HL-60 (cell line): ENCODE measurements around the gene CAB39L.

Experiments
- DNase-seq, 2 experiments: peaks; one replicate each; pipeline ENCODE4 v3.0.0-alpha.2; 2010 to 2020; ENCODE audit warnings: low read depth in 1 of 2, low spot score in 1 of 2
- H3K27ac ChIP-seq: fragments of 250-450 bp; sonication (Bioruptor Pico); replicated peaks from 2 replicates; pipeline ENCODE4 v1.5.1; 2020; ENCODE audit warnings: mild to moderate bottlenecking, moderate library complexity
- H3K27me3 ChIP-seq: fragments of 250-450 bp; sonication (Bioruptor Pico); 2 replicates; pipeline ENCODE4 v1.5.1; 2021; ENCODE audit warnings: mild to moderate bottlenecking, moderate library complexity; ENCODE audit not compliant: insufficient read depth, poor library complexity, severe bottlenecking
- H3K4me3 ChIP-seq: replicated peaks from 2 replicates; pipeline ENCODE4 v1.5.1; 2011; ENCODE audit warnings: mild to moderate bottlenecking, control low read depth, low read length; ENCODE audit not compliant: insufficient read depth
- GABPA ChIP-seq: IDR thresholded peaks from 2 replicates; pipeline ENCODE4 v1.6.1; 2012; ENCODE audit warnings: low read depth
- POLR2AphosphoS5 ChIP-seq: IDR thresholded peaks from 2 replicates; pipeline ENCODE4 v1.6.1; 2012; ENCODE audit warnings: low read depth
- SPI1 ChIP-seq: IDR thresholded peaks from 2 replicates; pipeline ENCODE4 v1.6.1; 2012; ENCODE audit warnings: low read depth, mild to moderate bottlenecking, borderline replicate concordance
- TF ChIP-seq, protein P1 (sequence below): IDR thresholded peaks from 2 replicates; pipeline ENCODE4 v1.6.1; 2012; ENCODE audit warnings: low read depth; ENCODE audit not compliant: insufficient replicate concordance
- TF ChIP-seq, protein P2 (sequence below): IDR thresholded peaks from one replicate; pipeline ENCODE4 v1.5.1; 2011; ENCODE audit warnings: low read length, control low read depth, inconsistent platforms; ENCODE audit not compliant: insufficient read depth

The CAB39L gene

DNA sequence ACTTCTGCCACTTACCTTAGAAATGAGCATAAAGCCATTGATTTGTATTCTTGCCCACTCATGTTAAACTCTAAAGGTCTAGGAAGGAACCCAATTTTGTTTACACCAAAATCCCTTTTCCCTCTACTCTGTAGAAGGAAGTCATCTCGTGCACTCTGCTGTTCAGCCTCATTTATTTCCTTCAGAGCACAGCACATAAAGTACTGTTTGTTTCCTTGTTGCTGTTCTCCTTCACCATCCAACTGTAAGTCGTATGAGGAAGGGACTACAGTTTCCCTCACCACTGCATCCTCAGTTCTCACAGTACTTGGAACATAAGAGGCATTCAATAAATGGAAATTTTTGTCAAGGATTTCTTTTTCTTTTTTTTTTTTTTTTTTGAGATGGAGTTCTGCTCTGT lies 171.6 kb downstream of the CAB39L start:
- Histone ChIP-seq H3K4me3 (no peak overlapping the region), H3K27me3 (no peaks in the 10 kb centered on the region), H3K27ac (no peak overlapping the region)
- no peak for DNase-seq
- TF ChIP-seq POLR2AphosphoS5 (no peak), SPI1 (no peak), GABPA (no peak)
- TF ChIP-seq, protein P1, sequence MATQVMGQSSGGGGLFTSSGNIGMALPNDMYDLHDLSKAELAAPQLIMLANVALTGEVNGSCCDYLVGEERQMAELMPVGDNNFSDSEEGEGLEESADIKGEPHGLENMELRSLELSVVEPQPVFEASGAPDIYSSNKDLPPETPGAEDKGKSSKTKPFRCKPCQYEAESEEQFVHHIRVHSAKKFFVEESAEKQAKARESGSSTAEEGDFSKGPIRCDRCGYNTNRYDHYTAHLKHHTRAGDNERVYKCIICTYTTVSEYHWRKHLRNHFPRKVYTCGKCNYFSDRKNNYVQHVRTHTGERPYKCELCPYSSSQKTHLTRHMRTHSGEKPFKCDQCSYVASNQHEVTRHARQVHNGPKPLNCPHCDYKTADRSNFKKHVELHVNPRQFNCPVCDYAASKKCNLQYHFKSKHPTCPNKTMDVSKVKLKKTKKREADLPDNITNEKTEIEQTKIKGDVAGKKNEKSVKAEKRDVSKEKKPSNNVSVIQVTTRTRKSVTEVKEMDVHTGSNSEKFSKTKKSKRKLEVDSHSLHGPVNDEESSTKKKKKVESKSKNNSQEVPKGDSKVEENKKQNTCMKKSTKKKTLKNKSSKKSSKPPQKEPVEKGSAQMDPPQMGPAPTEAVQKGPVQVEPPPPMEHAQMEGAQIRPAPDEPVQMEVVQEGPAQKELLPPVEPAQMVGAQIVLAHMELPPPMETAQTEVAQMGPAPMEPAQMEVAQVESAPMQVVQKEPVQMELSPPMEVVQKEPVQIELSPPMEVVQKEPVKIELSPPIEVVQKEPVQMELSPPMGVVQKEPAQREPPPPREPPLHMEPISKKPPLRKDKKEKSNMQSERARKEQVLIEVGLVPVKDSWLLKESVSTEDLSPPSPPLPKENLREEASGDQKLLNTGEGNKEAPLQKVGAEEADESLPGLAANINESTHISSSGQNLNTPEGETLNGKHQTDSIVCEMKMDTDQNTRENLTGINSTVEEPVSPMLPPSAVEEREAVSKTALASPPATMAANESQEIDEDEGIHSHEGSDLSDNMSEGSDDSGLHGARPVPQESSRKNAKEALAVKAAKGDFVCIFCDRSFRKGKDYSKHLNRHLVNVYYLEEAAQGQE: no peak
- TF ChIP-seq, protein P2, sequence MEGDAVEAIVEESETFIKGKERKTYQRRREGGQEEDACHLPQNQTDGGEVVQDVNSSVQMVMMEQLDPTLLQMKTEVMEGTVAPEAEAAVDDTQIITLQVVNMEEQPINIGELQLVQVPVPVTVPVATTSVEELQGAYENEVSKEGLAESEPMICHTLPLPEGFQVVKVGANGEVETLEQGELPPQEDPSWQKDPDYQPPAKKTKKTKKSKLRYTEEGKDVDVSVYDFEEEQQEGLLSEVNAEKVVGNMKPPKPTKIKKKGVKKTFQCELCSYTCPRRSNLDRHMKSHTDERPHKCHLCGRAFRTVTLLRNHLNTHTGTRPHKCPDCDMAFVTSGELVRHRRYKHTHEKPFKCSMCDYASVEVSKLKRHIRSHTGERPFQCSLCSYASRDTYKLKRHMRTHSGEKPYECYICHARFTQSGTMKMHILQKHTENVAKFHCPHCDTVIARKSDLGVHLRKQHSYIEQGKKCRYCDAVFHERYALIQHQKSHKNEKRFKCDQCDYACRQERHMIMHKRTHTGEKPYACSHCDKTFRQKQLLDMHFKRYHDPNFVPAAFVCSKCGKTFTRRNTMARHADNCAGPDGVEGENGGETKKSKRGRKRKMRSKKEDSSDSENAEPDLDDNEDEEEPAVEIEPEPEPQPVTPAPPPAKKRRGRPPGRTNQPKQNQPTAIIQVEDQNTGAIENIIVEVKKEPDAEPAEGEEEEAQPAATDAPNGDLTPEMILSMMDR: no peak

DNA sequence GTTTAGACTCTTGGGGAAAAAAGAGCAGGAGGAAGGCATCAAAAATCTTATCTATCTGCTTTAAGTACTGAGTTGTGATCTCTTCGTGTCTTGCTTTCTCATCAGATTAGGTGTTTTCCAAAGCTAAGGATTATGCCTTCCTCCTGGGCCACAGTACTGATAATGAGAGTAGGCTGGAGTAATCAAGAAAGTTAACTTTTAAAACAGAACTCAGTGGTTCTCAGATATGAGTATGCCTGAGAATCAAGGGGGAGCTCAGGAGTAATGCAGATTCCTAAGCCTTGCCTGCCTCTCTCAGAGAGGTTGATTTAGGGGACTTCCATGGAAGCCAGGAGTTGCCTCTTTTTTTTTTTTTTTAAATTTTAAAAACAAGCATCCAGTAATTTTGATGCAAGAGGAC lies 172.6 kb downstream of the CAB39L start:
- Histone ChIP-seq H3K27me3 (no peaks in the 10 kb centered on the region), H3K4me3 (no peak overlapping the region), H3K27ac (no peak overlapping the region)
- DNase-seq: no peak
- TF ChIP-seq GABPA: no peak
- TF ChIP-seq, protein P2: no peak
- TF ChIP-seq, protein P1: no peak
- no peak for TF ChIP-seq SPI1
- no peak for TF ChIP-seq POLR2AphosphoS5

DNA sequence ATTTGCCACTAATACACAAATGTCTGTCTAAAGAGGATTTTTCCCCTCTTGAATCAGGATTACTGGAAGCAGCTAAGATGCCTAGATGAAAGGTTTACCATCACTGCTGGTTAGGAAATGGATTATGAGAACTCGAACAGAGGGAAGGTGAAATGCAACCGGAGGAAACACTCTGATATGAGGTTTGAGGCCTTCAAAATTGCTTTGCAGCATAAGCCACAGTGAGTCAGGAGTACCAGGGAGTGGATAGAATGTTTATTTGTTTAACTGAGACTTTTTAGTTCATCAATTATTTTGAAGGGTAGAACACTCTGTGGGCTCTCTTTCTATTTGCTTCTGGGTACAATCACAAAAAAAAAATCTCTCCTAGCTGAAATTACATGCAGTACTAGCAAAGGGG lies 178.0 kb downstream of the CAB39L start:
- Histone ChIP-seq H3K27ac (no peak overlapping the region), H3K27me3 (no peaks in the 10 kb centered on the region), H3K4me3 (no peak overlapping the region)
- TF ChIP-seq, protein P2: no peak
- no peak for TF ChIP-seq POLR2AphosphoS5
- TF ChIP-seq GABPA: no peak
- no peak for TF ChIP-seq SPI1
- TF ChIP-seq, protein P1: no peak
- DNase-seq: no peak
